Stomach smooth muscle (tissue), 2 donors: Measurements from ENCODE around the gene MMP3.

Source experiments
- H3K27ac ChIP-seq: one replicate; pipeline ENCODE4 v1.7.0; 2013; ENCODE audit warnings: mild to moderate bottlenecking, low read length, inconsistent platforms
- H3K27me3 ChIP-seq, 2 donors: one replicate each; pipeline ENCODE4 v1.7.0; 2013; ENCODE audit warnings: low read length in 2 of 2; ENCODE audit not compliant: insufficient read depth in 2 of 2, control insufficient read depth in 1 of 2
- H3K36me3 ChIP-seq, 2 donors: one replicate each; pipeline ENCODE4 v1.7.0; 2013; ENCODE audit warnings: low read length in 2 of 2; ENCODE audit not compliant: control insufficient read depth in 2 of 2, insufficient read depth in 2 of 2
- H3K4me1 ChIP-seq: one replicate; pipeline ENCODE4 v1.7.0; 2013; ENCODE audit warnings: low read length; ENCODE audit not compliant: control insufficient read depth, insufficient read depth
- H3K4me3 ChIP-seq, 2 donors: one replicate each; pipeline ENCODE4 v1.7.0; 2013; ENCODE audit warnings: low read length in 2 of 2
- H3K9ac ChIP-seq, 2 donors: one replicate each; pipeline ENCODE4 v1.7.0; 2013; ENCODE audit warnings: low read length in 2 of 2, mild to moderate bottlenecking in 1 of 2
- H3K9me3 ChIP-seq, 2 donors: one replicate each; pipeline ENCODE4 v1.7.0; 2013; ENCODE audit warnings: low read length in 2 of 2; ENCODE audit not compliant: control insufficient read depth in 2 of 2
- donor health status: healthy.
- donor health status: Pancreatic carcinoma.

MMP3 gene

GRCh38 chr11:102832612-102833011 lies 10.8 kb downstream of the MMP3 start:
- no peaks in the 10 kb centered on the region for H3K27me3 ChIP-seq
- no peak overlapping the region for H3K27ac ChIP-seq
- H3K4me1 ChIP-seq, result peaks cover 3% of the 10 kb centered on the region
- H3K4me3 ChIP-seq, result peak overlapping the region in 1 of 2 donors; percentile 1
- H3K36me3 ChIP-seq, result no peaks in the 10 kb centered on the region
- H3K9ac ChIP-seq, result no peak overlapping the region
- H3K9me3 ChIP-seq, result no peaks in the 10 kb centered on the region

- Histone ChIP-seq H3K36me3 (no peaks in the 10 kb centered on the region), H3K9me3 (no peaks in the 10 kb centered on the region), H3K4me3 (peak overlapping the region; percentile 45 to 71), H3K27ac (peak overlapping the region; percentile 32), H3K27me3 (no peaks in the 10 kb centered on the region), H3K4me1 (peaks cover 3% of the 10 kb centered on the region), H3K9ac (peak overlapping the region in 1 of 2 donors; percentile 48)
These were observed 11.6 kb downstream of the MMP3 start for GRCh38 chr11:102831489-102832440.

- Histone ChIP-seq H3K9ac (no peak overlapping the region), H3K9me3 (no peaks in the 10 kb centered on the region), H3K27ac (no peak overlapping the region), H3K27me3 (no peaks in the 10 kb centered on the region), H3K4me1 (peaks cover 2% of the 10 kb centered on the region), H3K4me3 (no peak overlapping the region), H3K36me3 (no peaks in the 10 kb centered on the region)
These were observed 12.3 kb downstream of the MMP3 start for GRCh38 chr11:102831128-102831488.

DNA sequence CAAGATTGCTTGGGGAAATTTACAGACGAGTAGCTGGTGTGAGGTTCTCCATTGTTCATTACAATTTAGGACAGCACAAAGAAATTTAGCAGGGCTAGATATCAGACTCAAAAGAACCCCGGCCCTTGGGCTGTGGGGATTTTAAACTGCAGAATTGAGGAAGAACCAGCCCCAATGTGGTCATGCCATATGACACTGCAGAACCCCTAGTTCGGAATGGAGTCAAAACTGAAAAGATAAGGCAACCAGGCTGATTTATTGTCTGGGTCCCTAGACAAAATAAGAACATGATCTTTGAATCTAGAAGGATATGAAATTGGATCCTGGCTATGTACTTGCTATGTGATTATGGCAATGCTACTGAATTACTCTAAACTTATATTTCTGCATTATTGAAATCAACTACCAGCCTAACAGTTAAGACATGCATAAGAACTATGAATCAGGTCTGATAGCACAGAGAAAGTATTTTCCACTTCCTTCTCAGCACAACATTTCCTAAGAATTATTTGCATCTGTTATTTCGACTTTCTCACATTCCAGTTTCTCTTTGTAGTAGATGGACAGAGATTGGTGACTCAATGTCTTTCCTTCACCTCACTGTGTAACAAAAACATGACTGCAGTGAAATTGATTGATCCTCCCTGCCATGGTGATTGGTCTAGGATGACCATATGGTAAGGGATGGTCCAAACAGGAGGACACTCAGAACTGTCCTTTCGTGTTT lies 13.2 kb downstream of the MMP3 start:
- H3K27me3 ChIP-seq, result no peaks in the 10 kb centered on the region
- no peak overlapping the region for H3K4me3 ChIP-seq
- no peaks in the 10 kb centered on the region for H3K9me3 ChIP-seq
- no peaks in the 10 kb centered on the region for H3K4me1 ChIP-seq
- no peak overlapping the region for H3K9ac ChIP-seq
- no peaks in the 10 kb centered on the region for H3K36me3 ChIP-seq
- no peak overlapping the region for H3K27ac ChIP-seq

- Histone ChIP-seq H3K4me1 (no peaks in the 10 kb centered on the region), H3K9ac (no peak overlapping the region)
These were observed 14.0 kb downstream of the MMP3 start for GRCh38 chr11:102829316-102830000.

DNA sequence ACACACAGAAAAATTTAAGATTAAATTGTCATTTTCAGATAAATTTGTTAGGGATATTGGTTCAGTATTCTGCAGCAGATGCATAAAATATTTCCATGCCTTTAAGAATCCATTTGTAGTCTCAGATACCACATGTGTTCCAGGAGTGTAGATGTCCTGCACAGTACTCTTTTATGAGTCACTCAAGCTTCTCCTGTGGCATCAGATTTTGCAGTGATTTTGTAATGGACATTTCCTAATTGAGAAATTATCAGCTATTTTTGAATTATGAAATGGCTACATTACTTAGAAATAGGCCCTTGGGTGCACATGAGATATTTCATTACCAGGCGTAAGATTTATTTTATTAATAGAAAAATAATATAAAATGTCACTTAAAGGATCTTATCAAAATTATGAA lies 18.9 kb downstream of the MMP3 start:
- no peaks in the 10 kb centered on the region for H3K36me3 ChIP-seq
- H3K27me3 ChIP-seq, result no peaks in the 10 kb centered on the region
- no peaks in the 10 kb centered on the region for H3K4me1 ChIP-seq
- no peak overlapping the region for H3K27ac ChIP-seq
- H3K9ac ChIP-seq, result no peak overlapping the region
- H3K9me3 ChIP-seq, result no peaks in the 10 kb centered on the region
- H3K4me3 ChIP-seq, result no peak overlapping the region

More at GRCh38 chr11:102829316-102830000, 14.0 kb downstream of the MMP3 start:
- Histone ChIP-seq H3K27ac (no peak overlapping the region), H3K9me3 (no peaks in the 10 kb centered on the region), H3K4me3 (no peak overlapping the region), H3K27me3 (no peaks in the 10 kb centered on the region), H3K36me3 (no peaks in the 10 kb centered on the region)

GRCh38 chr11:102819491-102819890 lies 23.9 kb downstream of the MMP3 start:
- Histone ChIP-seq H3K9ac (no peak overlapping the region), H3K36me3 (no peaks in the 10 kb centered on the region), H3K27me3 (no peaks in the 10 kb centered on the region), H3K9me3 (no peaks in the 10 kb centered on the region), H3K4me3 (no peak overlapping the region), H3K4me1 (no peaks in the 10 kb centered on the region), H3K27ac (no peak overlapping the region)

DNA sequence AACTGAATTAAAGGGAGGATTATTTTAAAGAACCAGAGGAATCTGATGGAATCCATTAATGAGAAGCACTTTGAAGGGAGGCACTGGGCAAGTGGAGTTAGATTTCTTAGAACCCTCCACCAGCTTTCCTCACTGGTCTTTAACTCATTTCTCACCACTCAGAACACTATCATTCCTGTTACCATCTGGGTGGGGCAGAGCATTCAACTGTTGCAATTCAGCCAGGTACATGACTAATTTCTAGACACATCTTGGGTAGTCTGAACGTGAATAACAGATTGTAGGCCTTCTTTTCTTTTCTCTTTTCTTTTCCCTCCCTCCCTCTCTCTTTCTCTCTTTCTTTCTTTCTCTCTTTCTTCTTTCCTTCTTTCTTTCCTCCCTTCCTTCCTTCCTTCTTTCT lies 29.9 kb downstream of the MMP3 start:
- Histone ChIP-seq H3K9ac (no peak overlapping the region), H3K9me3 (no peaks in the 10 kb centered on the region), H3K4me3 (no peak overlapping the region), H3K27me3 (no peaks in the 10 kb centered on the region), H3K36me3 (no peaks in the 10 kb centered on the region), H3K4me1 (no peaks in the 10 kb centered on the region), H3K27ac (no peak overlapping the region)

DNA sequence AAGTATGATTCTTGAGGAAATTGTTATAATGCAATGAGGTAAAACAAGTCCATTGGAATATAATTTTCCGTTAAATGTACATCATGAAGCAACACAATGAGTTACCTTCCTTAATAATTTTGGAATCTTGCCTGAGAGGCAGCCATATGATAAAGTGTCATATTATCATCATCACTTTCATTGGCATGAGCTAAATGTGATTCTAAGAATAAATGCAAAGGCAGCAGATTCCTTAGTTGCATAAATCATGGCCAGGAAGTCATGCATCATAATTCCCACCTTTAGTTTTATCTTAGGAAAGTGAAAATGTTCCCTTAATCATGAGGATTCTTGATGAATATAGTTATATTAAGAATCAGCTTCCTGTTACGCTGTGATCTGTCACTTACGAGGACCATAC lies 31.2 kb downstream of the MMP3 start:
- H3K9ac ChIP-seq, result no peak overlapping the region
- H3K27ac ChIP-seq, result no peak overlapping the region
- H3K4me1 ChIP-seq, result no peaks in the 10 kb centered on the region
- no peaks in the 10 kb centered on the region for H3K27me3 ChIP-seq
- no peaks in the 10 kb centered on the region for H3K9me3 ChIP-seq
- no peaks in the 10 kb centered on the region for H3K36me3 ChIP-seq
- no peak overlapping the region for H3K4me3 ChIP-seq

DNA sequence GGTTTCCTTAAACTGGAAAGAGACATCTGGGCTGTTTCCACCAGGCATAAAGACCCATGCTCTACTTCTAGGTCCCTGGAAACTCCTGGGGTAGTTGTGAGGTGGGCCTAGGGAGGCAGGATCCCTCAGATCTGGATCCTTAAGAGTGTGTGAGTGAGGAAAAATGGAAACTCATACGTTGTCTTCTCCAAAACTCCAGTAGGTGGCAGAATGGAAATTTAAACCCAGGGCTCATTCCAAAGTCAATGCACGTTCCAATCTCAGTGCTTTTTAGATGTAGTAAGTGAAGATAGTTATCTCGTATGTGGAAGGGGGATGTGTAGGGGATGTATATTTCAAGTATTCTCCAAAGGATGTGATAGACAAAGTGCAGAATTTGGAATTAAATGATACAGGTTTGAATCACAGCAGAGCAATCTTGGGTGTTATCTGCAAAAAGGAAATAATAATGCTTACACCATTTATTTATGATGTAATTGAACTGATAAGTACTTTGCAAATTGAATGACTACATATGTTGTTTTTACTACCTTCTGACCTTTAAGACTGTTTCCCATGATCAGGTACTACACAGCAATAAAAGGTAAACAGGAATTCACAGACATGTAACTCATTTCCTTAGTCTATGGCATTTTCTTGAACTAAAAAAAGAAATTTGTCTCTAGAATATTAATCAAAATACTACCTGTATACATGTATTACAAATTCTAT lies 32.3 kb downstream of the MMP3 start:
- Histone ChIP-seq H3K4me1 (no peaks in the 10 kb centered on the region), H3K9ac (no peak overlapping the region), H3K36me3 (no peaks in the 10 kb centered on the region), H3K4me3 (no peak overlapping the region), H3K27ac (no peak overlapping the region), H3K27me3 (no peaks in the 10 kb centered on the region), H3K9me3 (no peaks in the 10 kb centered on the region)
